Stimulated activated CD8-positive, alpha-beta memory T cell treated with anti-CD3 and anti-CD28 coated beads, Interleukin-7, amount 100 ng/mL, for 4 hours (primary cell): Measurements from ENCODE around the gene DNAJC27.

Experiments
- DNase-seq, 2 donors: peaks; one replicate each; pipeline ENCODE4 v3.0.0-alpha.2; 2020; ENCODE audit warnings: low read depth in 2 of 2

DNAJC27 gene

GRCh38 chr2:24906466-24906865, 65.3 kb downstream of the DNAJC27 start:
- no peak for DNase-seq

DNA sequence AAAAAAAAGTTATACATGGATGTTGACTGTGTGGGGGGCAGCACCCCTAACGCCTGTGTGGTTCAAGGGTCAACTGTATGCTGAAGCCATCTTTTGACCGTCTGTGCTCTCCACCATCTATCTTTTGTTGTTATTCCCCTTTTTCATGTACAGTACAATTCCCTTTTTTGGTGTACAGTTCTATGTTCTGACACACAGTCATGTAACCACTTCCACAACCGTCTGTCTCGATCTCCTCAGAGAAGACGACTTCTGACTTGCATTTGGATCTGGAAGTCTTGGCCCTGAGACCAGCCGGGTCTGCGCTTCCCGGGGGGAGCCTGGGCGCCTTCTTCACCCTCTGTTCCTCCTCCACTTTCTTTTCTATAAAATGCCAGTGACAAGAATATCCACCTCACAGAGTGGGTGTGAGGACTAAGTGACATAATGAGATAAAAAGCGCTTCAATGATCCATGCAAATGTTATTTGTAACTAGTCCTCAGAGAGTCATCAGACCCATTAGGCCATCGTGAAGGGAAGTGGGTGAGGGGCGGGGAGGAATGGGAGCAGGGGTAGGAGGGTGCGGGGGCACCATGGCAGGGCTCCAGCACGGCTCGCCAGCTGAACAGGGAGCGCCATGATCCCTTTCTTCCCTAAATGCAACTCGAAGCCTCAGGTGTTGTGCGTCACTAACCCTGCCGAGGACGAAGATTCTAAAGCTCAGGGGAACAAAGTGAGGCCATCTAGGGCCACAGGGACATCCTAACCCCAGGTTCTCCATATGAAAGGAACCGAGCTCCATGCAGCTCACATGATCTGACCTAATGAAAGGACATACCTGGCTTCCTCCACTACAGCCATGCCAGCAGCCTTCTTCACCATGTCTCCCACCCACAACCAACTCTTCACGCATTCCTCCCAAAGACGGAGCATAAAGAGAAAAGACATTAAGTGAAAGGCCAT, 68.3 kb downstream of the DNAJC27 start:
- no peak for DNase-seq

DNA sequence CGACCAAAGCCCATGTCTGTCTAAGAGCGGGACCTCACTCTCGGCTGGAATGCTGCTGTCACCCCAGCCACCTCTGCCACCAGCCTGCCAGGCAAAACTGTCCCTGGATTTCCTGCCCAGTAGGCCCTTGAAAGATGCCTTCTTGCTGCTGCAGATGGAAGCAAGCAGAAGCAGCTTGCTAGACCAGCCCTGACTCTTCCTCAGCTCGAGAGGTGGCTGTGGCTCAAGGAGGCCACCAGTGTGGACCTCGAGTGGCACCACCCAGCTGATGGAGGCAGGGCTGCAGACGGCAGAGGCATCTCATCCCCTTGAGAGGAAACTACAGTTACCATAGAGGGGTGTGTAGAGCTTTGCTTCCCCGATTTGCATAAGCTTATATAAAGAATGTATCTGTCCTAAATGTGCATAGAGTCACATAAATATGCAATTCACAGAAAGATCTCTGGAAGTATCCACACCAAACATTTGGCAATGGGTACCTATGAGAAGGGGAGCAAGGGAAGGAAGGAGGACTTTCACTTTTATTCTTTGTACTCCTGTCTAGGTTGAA, 72.3 kb downstream of the DNAJC27 start:
- DNase-seq: no peak

- no peak for DNase-seq
Measured at GRCh38 chr2:24898122-24899109, 73.3 kb downstream of the DNAJC27 start.

- no peak for DNase-seq
Measured at GRCh38 chr2:24894750-24895149, 77.0 kb downstream of the DNAJC27 start.

GRCh38 chr2:24893934-24894333, 77.8 kb downstream of the DNAJC27 start:
- DNase-seq: no peak
